GM18951 (cell line): Measurements from ENCODE around the gene PRG3.
"Not testable (repeated sequence)": the region's sequence is repeated elsewhere in the genome, so short reads cannot be mapped to it uniquely, and the experiment has no call there.

Experiments
- POLR2A ChIP-seq: IDR thresholded peaks from 4 replicates; pipeline ENCODE4 v1.6.1; 2011; ENCODE audit warnings: mild to moderate bottlenecking; ENCODE audit not compliant: insufficient read length, insufficient read depth; ENCODE audit errors: extremely low read depth
- in situ Hi-C: fragments of 300-500 bp; cut with MboI; formaldehyde crosslinking; loops from one replicate; pipeline ENCODE4 v1.12.0; 2022; ENCODE audit warnings: low sequenced_read_pairs, mixed read lengths, inconsistent platforms; ENCODE audit not compliant: unreplicated experiment

The PRG3 gene

GRCh38 chr11:57341250-57341808 lies 39.6 kb downstream of the PRG3 start:
- in situ Hi-C loops = no loop called here
- TF ChIP-seq POLR2A = no peak

GRCh38 chr11:57340039-57340615 lies 40.8 kb downstream of the PRG3 start:
- no peak for TF ChIP-seq POLR2A
- in situ Hi-C loops = no loop called here

GRCh38 chr11:57339328-57339727 lies 41.6 kb downstream of the PRG3 start:
- TF ChIP-seq POLR2A = no peak
- in situ Hi-C loops = no loop called here

- TF ChIP-seq POLR2A = no peak
- in situ Hi-C loops = no loop called here
These were observed 42.8 kb downstream of the PRG3 start, which contains the start of gene P2RX3 for GRCh38 chr11:57338142-57338541. TSS of gene P2RX3 (plus strand) at chr11:57338352. CDS start at chr11:57338551, 199 bp downstream.

GRCh38 chr11:57336856-57337255 lies 44.1 kb downstream of the PRG3 start:
- in situ Hi-C loops = not testable (repeated sequence)

GRCh38 chr11:57336111-57336666 lies 44.8 kb downstream of the PRG3 start:
- no peak for TF ChIP-seq POLR2A
- in situ Hi-C loops = no loop called here

- in situ Hi-C loops = no loop called here
- TF ChIP-seq POLR2A = peak; percentile 75
These were observed 45.4 kb downstream of the PRG3 start, which contains the start of gene SSRP1 for GRCh38 chr11:57335343-57336110. TSS of gene SSRP1 (minus strand) at chr11:57335892. CDS start at chr11:57335121, 771 bp downstream.

GRCh38 chr11:57335023-57335342 lies 46.0 kb downstream of the PRG3 start:
- in situ Hi-C loops = no loop called here
- TF ChIP-seq POLR2A = no peak

GRCh38 chr11:57332694-57333440 lies 48.1 kb downstream of the PRG3 start:
- TF ChIP-seq POLR2A = no peak
- in situ Hi-C loops = no loop called here

- in situ Hi-C loops = no loop called here
- no peak for TF ChIP-seq POLR2A
These were observed 49.2 kb downstream of the PRG3 start for GRCh38 chr11:57331720-57332119.

- in situ Hi-C loops = no loop called here
- TF ChIP-seq POLR2A = no peak
These were observed 50.9 kb downstream of the PRG3 start for GRCh38 chr11:57330029-57330428.

GRCh38 chr11:57327721-57328120 lies 53.2 kb downstream of the PRG3 start:
- in situ Hi-C loops = no loop called here

More at GRCh38 chr11:57327721-57328120, 53.2 kb downstream of the PRG3 start:
- TF ChIP-seq POLR2A = no peak
